ENCODE data around the gene TMEM247. TPM values are rescaled to one million over a fixed set of nuclear protein-coding genes. Genes with fewer than 3 reads are reported as not detected.

The TMEM247 gene
- total RNA-seq, 1 experiment from 2014 or later, result not detected

GRCh38 chr2:46528880-46529279, 49.5 kb downstream of the TMEM247 start:
- Histone ChIP-seq H3K4me1 (ENCODE audit: low read length) (no peaks in the 10 kb centered on the region; the same call in 1 of the 2 replicates), H3K27me3 (ENCODE audit: low read length) (no peaks in the 10 kb centered on the region), H3K79me2 (ENCODE audit: low read length) (no peaks in the 10 kb centered on the region), H3K4me3 (ENCODE audit: low read length) (no peak overlapping the region), H4K20me1 (ENCODE audit: insufficient read depth, low read depth, low read length) (no peaks in the 10 kb centered on the region), H3K27ac (ENCODE audit: low read length) (no peak overlapping the region), H3K9me2 (replicated peaks; ENCODE audit: insufficient read depth, low read length) (no peaks in the 10 kb centered on the region), H2AFZ (ENCODE audit: low read length) (no peak overlapping the region), H3K9ac (ENCODE audit: low read length) (no peak overlapping the region), H3K4me2 (ENCODE audit: low read depth, low read length, poor library complexity, severe bottlenecking) (no peak overlapping the region), H3K9me3 (ENCODE audit: low read length) (no peaks in the 10 kb centered on the region), H3K36me3 (ENCODE audit: insufficient read depth, low read length) (no peaks in the 10 kb centered on the region)
- DNase-seq, result no peak

GRCh38 chr2:46530639-46531038, 51.3 kb downstream of the TMEM247 start:
- Histone ChIP-seq H4K20me1 (ENCODE audit: insufficient read depth, low read depth, low read length) (no peaks in the 10 kb centered on the region; the same call in 1 of the 2 replicates), H3K27me3 (ENCODE audit: low read length) (no peaks in the 10 kb centered on the region), H3K9ac (ENCODE audit: low read length) (no peak overlapping the region), H3K36me3 (ENCODE audit: insufficient read depth, low read length) (no peaks in the 10 kb centered on the region), H3K4me1 (ENCODE audit: low read length) (peaks cover 18% of the 10 kb centered on the region), H3K79me2 (ENCODE audit: low read length) (no peaks in the 10 kb centered on the region), H3K9me2 (replicated peaks; ENCODE audit: insufficient read depth, low read length) (no peaks in the 10 kb centered on the region), H3K4me3 (ENCODE audit: low read length) (no peak overlapping the region), H3K9me3 (ENCODE audit: low read length) (no peaks in the 10 kb centered on the region), H3K27ac (ENCODE audit: low read length) (no peak overlapping the region), H3K4me2 (ENCODE audit: low read depth, low read length, poor library complexity, severe bottlenecking) (no peak overlapping the region), H2AFZ (ENCODE audit: low read length) (no peak overlapping the region)
- DNase-seq, result no peak

- Histone ChIP-seq H3K4me3 (ENCODE audit: low read length) (no peak overlapping the region), H3K4me1 (ENCODE audit: low read length) (peaks cover 19% of the 10 kb centered on the region)
Observed at GRCh38 chr2:46531863-46532262, 52.5 kb downstream of the TMEM247 start.

More at GRCh38 chr2:46531863-46532262, 52.5 kb downstream of the TMEM247 start:
- Histone ChIP-seq H3K27ac (ENCODE audit: low read length) (no peak overlapping the region), H3K4me2 (ENCODE audit: low read depth, low read length, poor library complexity, severe bottlenecking) (no peak overlapping the region), H3K27me3 (ENCODE audit: low read length) (no peaks in the 10 kb centered on the region), H4K20me1 (ENCODE audit: insufficient read depth, low read depth, low read length) (no peaks in the 10 kb centered on the region; the same call in 1 of the 2 replicates), H3K9me2 (replicated peaks; ENCODE audit: insufficient read depth, low read length) (no peaks in the 10 kb centered on the region), H3K9ac (ENCODE audit: low read length) (no peak overlapping the region), H3K79me2 (ENCODE audit: low read length) (no peaks in the 10 kb centered on the region), H2AFZ (ENCODE audit: low read length) (no peak overlapping the region), H3K36me3 (ENCODE audit: insufficient read depth, low read length) (no peaks in the 10 kb centered on the region), H3K9me3 (ENCODE audit: low read length) (no peaks in the 10 kb centered on the region)
- DNase-seq, result no peak

Small RNAs within 50 kb of the gene (small RNA-seq; reads per million reads assigned to genes)
- gene RN7SL817P, result not detected

Other genes starting within 250 kb of the TMEM247 start
- gene EPAS1, start 182.2 kb upstream of the TMEM247 start, total RNA-seq (2014; rRNA removed; shearing (Covaris generic); ENCODE audit: low replicate concordance), result not detected in 2 replicates
- 13.9 and 15.8 TPM in 2 replicates for gene RHOQ, start 62.9 kb downstream of the TMEM247 start, total RNA-seq (2014; rRNA removed; shearing (Covaris generic); ENCODE audit: low replicate concordance)
- gene ATP6V1E2, start 63.0 kb downstream of the TMEM247 start, total RNA-seq (2014; rRNA removed; shearing (Covaris generic); ENCODE audit: low replicate concordance), result 1.8 and 2.5 TPM in 2 replicates
- 11.2 and 27.1 TPM in 2 replicates for gene PIGF, start 137.5 kb downstream of the TMEM247 start, total RNA-seq (2014; rRNA removed; shearing (Covaris generic); ENCODE audit: low replicate concordance)
- 6.5 and 13.6 TPM in 2 replicates for gene CRIPT, start 137.7 kb downstream of the TMEM247 start, total RNA-seq (2014; rRNA removed; shearing (Covaris generic); ENCODE audit: low replicate concordance)
- 2.5 and 3.7 TPM in 2 replicates for gene SOCS5, start 219.7 kb downstream of the TMEM247 start, total RNA-seq (2014; rRNA removed; shearing (Covaris generic); ENCODE audit: low replicate concordance)

Data from Karpas-422 (cell line).